ENCODE results near the gene SEPTIN7. TPM values are rescaled to one million over a fixed set of nuclear protein-coding genes. Genes with fewer than 3 reads are reported as not detected.

Gene SEPTIN7
- total RNA-seq, 1 donor from 2014 or later: 189 TPM

- DNase-seq (ENCODE audit: low spot score): no peak
Measured at GRCh38 chr7:35787925-35788324, 12.9 kb upstream of the SEPTIN7 start.

GRCh38 chr7:35792472-35792871 is 8.4 kb upstream of the SEPTIN7 start:
- DNase-seq (ENCODE audit: low spot score): no peak

GRCh38 chr7:35792873-35793489 is 7.9 kb upstream of the SEPTIN7 start:
- DNase-seq (ENCODE audit: low spot score): no peak

GRCh38 chr7:35797311-35797710 is 3.5 kb upstream of the SEPTIN7 start:
- DNase-seq (ENCODE audit: low spot score): no peak

GRCh38 chr7:35799846-35800717 is 775 bp upstream of the SEPTIN7 start:
- peak; percentile 91 for DNase-seq (ENCODE audit: low spot score)

GRCh38 chr7:35801392-35802101 is 690 bp downstream of the SEPTIN7 start:
- peak; percentile 68 for DNase-seq (ENCODE audit: low spot score)

GRCh38 chr7:35802102-35802466 is 1.2 kb downstream of the SEPTIN7 start:
- no peak for DNase-seq (ENCODE audit: low spot score)

GRCh38 chr7:35802649-35803048 is 1.8 kb downstream of the SEPTIN7 start:
- no peak for DNase-seq (ENCODE audit: low spot score)

GRCh38 chr7:35804231-35804970 is 3.5 kb downstream of the SEPTIN7 start:
- no peak for DNase-seq (ENCODE audit: low spot score)

GRCh38 chr7:35805876-35806275 is 5.0 kb downstream of the SEPTIN7 start:
- DNase-seq (ENCODE audit: low spot score): no peak

GRCh38 chr7:35816514-35816913 is 15.7 kb downstream of the SEPTIN7 start:
- DNase-seq (ENCODE audit: low spot score): no peak

GRCh38 chr7:35817181-35817580 is 16.3 kb downstream of the SEPTIN7 start:
- no peak for DNase-seq (ENCODE audit: low spot score)

- no peak for DNase-seq (ENCODE audit: low spot score)
Measured at GRCh38 chr7:35817930-35818329, 17.1 kb downstream of the SEPTIN7 start.

- DNase-seq (ENCODE audit: low spot score): no peak
Measured at GRCh38 chr7:35818513-35818912, 17.7 kb downstream of the SEPTIN7 start.

- no peak for DNase-seq (ENCODE audit: low spot score)
Measured at GRCh38 chr7:35819310-35819709, 18.5 kb downstream of the SEPTIN7 start.

- DNase-seq (ENCODE audit: low spot score): no peak
Measured at GRCh38 chr7:35819954-35820703, 19.3 kb downstream of the SEPTIN7 start.

- DNase-seq (ENCODE audit: low spot score): no peak
Measured at GRCh38 chr7:35820858-35821257, 20.0 kb downstream of the SEPTIN7 start.

- no peak for DNase-seq (ENCODE audit: low spot score)
Measured at GRCh38 chr7:35823440-35823839, 22.6 kb downstream of the SEPTIN7 start.

GRCh38 chr7:35825974-35826373 is 25.1 kb downstream of the SEPTIN7 start:
- no peak for DNase-seq (ENCODE audit: low spot score)

- DNase-seq (ENCODE audit: low spot score): no peak
Measured at GRCh38 chr7:35826751-35827150, 25.9 kb downstream of the SEPTIN7 start.

- DNase-seq (ENCODE audit: low spot score): no peak
Measured at GRCh38 chr7:35828817-35829216, 28.0 kb downstream of the SEPTIN7 start.
